ENCODE measurements around the gene ALKAL2. TPM values are rescaled to one million over a fixed set of nuclear protein-coding genes. Genes with fewer than 3 reads are reported as not detected.

Gene ALKAL2
- total and polyA plus RNA-seq, 11 donors, result 0.25 to 9.0 (median 1.2) TPM

DNA sequence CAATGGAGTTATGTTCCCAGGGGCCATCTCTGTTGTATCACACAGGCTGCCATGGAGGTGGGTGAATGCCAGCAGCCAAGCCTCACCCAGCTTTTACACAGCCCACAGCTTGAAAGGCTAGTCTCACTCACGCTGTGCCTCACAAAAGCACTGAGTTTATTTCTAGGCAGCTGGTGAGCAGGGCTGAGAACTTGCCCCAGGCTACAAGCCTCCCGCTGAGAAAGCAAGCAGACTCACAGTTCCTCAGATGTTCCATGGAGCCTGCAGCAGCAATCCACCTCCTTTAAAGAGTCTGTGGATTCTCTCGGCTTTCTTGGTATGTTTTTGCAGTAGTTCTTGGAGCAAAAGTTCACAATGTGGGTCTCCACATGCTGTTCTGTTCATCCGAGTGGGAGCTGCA lies 40.9 kb upstream of the ALKAL2 start:
- Histone ChIP-seq H3K36me3 (no peaks in the 10 kb centered on the region), H3K27ac (no peak overlapping the region), H3K9me3 (peaks cover 0 to 12% (median 0%) of the 10 kb centered on the region in 12 donors), H3K4me1 (no peaks in the 10 kb centered on the region), H3K27me3 (peaks cover 0 to 9% (median 0%) of the 10 kb centered on the region in 9 donors), H3K4me3 (no peak overlapping the region)
- ATAC-seq (no peak), DNase-seq (no peak)
- WGBS, 4 donors, result 76 to 85% (median 83%) methylated on average over 4 of the region's 4 CpGs
- no peak for TF ChIP-seq POLR2A (IDR thresholded peaks at IDR 0.05)
- TF ChIP-seq, protein P1, sequence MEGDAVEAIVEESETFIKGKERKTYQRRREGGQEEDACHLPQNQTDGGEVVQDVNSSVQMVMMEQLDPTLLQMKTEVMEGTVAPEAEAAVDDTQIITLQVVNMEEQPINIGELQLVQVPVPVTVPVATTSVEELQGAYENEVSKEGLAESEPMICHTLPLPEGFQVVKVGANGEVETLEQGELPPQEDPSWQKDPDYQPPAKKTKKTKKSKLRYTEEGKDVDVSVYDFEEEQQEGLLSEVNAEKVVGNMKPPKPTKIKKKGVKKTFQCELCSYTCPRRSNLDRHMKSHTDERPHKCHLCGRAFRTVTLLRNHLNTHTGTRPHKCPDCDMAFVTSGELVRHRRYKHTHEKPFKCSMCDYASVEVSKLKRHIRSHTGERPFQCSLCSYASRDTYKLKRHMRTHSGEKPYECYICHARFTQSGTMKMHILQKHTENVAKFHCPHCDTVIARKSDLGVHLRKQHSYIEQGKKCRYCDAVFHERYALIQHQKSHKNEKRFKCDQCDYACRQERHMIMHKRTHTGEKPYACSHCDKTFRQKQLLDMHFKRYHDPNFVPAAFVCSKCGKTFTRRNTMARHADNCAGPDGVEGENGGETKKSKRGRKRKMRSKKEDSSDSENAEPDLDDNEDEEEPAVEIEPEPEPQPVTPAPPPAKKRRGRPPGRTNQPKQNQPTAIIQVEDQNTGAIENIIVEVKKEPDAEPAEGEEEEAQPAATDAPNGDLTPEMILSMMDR (IDR thresholded peaks at IDR 0.05), result no peak
- intact Hi-C loops (cut with DNase I), result no loop called here

DNA sequence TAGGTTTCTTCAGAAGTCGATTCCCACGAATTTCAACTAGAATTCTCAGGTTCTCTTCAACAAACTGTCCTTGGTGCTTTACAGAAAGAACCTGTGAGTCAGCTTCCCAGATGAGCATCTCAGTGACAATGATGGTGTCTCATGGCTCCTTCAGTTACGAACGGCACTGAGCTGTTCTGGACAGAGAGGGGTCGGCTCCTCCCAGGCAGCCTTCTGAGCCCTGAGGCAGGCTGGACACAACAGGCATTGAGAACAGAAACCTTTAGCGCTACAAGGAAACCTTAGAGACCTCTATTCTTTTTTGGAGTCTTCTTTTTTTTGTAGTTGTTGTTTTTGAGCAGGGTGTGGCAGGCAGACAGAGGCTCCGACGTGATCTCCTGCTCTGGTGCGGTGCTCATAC lies 35.1 kb upstream of the ALKAL2 start:
- Histone ChIP-seq H3K4me3 (no peak overlapping the region), H3K27ac (no peak overlapping the region), H3K27me3 (peaks cover 0 to 3% (median 0%) of the 10 kb centered on the region in 9 donors), H3K36me3 (no peaks in the 10 kb centered on the region), H3K9me3 (peaks cover 0 to 11% (median 0%) of the 10 kb centered on the region in 12 donors), H3K4me1 (no peaks in the 10 kb centered on the region)
- WGBS, 4 donors, result 76 to 89% (median 83%) methylated on average over 9 of the region's 9 CpGs
- TF ChIP-seq, protein P1 (IDR thresholded peaks at IDR 0.05), result no peak
- TF ChIP-seq POLR2A (IDR thresholded peaks at IDR 0.05), result no peak
- no peak for ATAC-seq
- DNase-seq, result no peak
- intact Hi-C loops (cut with DNase I), result no loop called here

DNA sequence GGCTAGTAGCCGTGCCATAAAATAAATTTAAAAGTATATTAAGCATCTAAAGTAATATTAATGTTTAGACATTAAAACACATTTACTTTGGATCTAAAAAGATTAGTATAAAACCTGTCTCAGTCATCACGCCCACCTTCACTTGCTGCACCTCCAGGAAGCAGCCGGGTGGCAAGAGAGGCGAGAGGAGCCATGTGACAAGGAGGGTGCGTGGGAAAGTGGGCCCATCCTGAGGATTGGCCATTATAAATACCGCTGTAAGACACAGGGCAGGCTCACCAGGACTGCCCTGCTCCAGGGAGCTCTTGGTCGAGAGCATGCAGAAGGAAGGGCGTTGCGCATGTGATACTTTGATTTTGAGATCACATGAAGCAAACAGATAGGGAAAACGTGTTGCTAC lies 34.4 kb upstream of the ALKAL2 start:
- Histone ChIP-seq H3K36me3 (no peaks in the 10 kb centered on the region), H3K9me3 (peaks cover 0 to 7% (median 0%) of the 10 kb centered on the region in 12 donors), H3K27me3 (peaks cover 0 to 3% (median 0%) of the 10 kb centered on the region in 9 donors), H3K4me1 (no peaks in the 10 kb centered on the region), H3K27ac (no peak overlapping the region), H3K4me3 (no peak overlapping the region)
- WGBS, 4 donors, result 70 to 75% (median 73%) methylated on average over 10 of the region's 10 CpGs
- DNase-seq (no peak), ATAC-seq (no peak)
- TF ChIP-seq, protein P1 (IDR thresholded peaks at IDR 0.05), result no peak
- TF ChIP-seq POLR2A (IDR thresholded peaks at IDR 0.05), result no peak
- intact Hi-C loops (cut with DNase I), result no loop called here

DNA sequence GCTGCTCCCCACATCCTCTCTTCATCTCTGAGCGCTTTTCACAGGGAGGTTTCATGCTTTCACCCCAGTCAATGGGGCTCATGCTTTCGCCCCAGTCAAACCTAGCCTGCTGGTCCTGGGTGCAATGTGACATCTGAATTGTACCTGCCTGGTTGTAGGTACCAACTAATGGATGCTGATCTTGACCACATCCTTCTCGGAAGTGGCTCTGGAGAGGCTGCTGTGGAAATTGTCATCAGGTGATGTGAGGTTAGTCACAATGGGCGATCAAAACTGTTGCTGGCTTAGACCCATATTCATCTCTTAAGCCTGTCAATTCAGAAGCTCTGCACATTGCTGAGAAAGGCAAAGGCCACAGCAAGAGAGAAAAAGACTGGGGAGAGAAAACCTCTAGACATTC lies 32.7 kb upstream of the ALKAL2 start:
- whole genome bisulfite sequencing, 4 donors, result 84 to 94% (median 88%) methylated on average over 4 of the region's 4 CpGs
- H3K9me3 ChIP-seq, result no peaks in the 10 kb centered on the region
- no peak overlapping the region for H3K27ac ChIP-seq
- H3K4me3 ChIP-seq, result no peak overlapping the region
- no peak for TF ChIP-seq POLR2A (IDR thresholded peaks at IDR 0.05)
- TF ChIP-seq, protein P1 (IDR thresholded peaks at IDR 0.05), result no peak
- no peaks in the 10 kb centered on the region for H3K4me1 ChIP-seq
- no peaks in the 10 kb centered on the region for H3K36me3 ChIP-seq
- peaks cover 0 to 3% (median 0%) of the 10 kb centered on the region in 9 donors for H3K27me3 ChIP-seq
- no peak for DNase-seq
- intact Hi-C loops (cut with DNase I), result no loop called here
- ATAC-seq, result no peak
